Measurements from ENCODE around the gene SHC4. TPM values are rescaled to one million over a fixed set of nuclear protein-coding genes. Genes with fewer than 3 reads are reported as not detected.
A peak's percentile ranks its signal among the peaks of the same experiment; 100 is the strongest.

SHC4 gene
- total and polyA plus RNA-seq, 9 of the 15 experiments (the other 6 are each of a cell fraction or from before 2014, with no cell fraction given): 0.43 to 1.2 (median 0.67) TPM

DNA sequence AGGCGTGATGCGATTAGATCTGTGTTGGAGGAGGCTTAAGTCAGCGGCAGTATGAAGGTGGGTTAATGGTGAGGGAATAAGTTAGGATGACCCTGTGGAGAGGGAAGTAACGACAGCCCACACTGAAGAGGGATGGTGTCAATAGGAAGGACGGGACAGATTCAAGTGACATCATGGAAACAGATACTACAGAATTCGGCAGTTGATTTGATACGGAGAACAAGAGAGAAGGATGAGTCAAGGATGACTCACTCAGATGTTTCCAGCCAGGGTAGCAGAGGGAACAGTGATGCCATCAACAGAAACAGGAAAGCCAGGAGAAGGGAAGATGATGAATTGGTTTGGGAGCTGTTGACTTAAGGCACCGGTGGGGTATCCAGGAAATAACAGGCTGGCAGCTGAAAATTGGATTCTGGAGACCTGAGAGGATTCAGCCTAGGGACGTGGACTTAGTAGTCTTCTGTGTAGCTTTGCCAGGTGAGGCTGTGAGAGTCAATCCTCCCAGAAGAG is 38.0 kb downstream of the SHC4 start (continued):
- TF ChIP-seq, protein P1, sequence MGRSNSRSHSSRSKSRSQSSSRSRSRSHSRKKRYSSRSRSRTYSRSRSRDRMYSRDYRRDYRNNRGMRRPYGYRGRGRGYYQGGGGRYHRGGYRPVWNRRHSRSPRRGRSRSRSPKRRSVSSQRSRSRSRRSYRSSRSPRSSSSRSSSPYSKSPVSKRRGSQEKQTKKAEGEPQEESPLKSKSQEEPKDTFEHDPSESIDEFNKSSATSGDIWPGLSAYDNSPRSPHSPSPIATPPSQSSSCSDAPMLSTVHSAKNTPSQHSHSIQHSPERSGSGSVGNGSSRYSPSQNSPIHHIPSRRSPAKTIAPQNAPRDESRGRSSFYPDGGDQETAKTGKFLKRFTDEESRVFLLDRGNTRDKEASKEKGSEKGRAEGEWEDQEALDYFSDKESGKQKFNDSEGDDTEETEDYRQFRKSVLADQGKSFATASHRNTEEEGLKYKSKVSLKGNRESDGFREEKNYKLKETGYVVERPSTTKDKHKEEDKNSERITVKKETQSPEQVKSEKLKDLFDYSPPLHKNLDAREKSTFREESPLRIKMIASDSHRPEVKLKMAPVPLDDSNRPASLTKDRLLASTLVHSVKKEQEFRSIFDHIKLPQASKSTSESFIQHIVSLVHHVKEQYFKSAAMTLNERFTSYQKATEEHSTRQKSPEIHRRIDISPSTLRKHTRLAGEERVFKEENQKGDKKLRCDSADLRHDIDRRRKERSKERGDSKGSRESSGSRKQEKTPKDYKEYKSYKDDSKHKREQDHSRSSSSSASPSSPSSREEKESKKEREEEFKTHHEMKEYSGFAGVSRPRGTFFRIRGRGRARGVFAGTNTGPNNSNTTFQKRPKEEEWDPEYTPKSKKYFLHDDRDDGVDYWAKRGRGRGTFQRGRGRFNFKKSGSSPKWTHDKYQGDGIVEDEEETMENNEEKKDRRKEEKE (IDR thresholded peaks at IDR 0.05; ENCODE audit: borderline replicate concordance in 1 of 2, control insufficient read depth in 1 of 2, low read depth in 2 of 2, low read length in 1 of 2): no peak
- TF ChIP-seq SIN3B (IDR thresholded peaks at IDR 0.05; ENCODE audit: low read depth): no peak
- peak; percentile 70; the same call in 1 of the 2 replicates for TF ChIP-seq ZNF584 (CRISPR knock-in tag; IDR thresholded peaks at IDR 0.05; ENCODE audit: low read depth)
- 0 out of 2 replicates have a peak, but pooled peaks have one; percentile 42 for TF ChIP-seq TARDBP (IDR thresholded peaks at IDR 0.05)
- TF ChIP-seq FOS (IDR thresholded peaks at IDR 0.05; ENCODE audit: extremely low read depth, insufficient read length): peak; percentile 73
- 0 out of 2 replicates have a peak, but pooled peaks have one; percentile 61 for TF ChIP-seq ELF4 (CRISPR knock-in tag; IDR thresholded peaks at IDR 0.05)
- TF ChIP-seq ZNF24 (IDR thresholded peaks at IDR 0.05): no peak
- no peak for TF ChIP-seq DACH1 (IDR thresholded peaks at IDR 0.05; ENCODE audit: partially characterized antibody)
- TF ChIP-seq, protein P2, sequence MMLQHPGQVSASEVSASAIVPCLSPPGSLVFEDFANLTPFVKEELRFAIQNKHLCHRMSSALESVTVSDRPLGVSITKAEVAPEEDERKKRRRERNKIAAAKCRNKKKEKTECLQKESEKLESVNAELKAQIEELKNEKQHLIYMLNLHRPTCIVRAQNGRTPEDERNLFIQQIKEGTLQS (IDR thresholded peaks at IDR 0.05): peak; percentile 99
- TF ChIP-seq, protein P2 (CRISPR knock-in tag; conservative IDR thresholded peaks at IDR 0.05): no peak; the same call in 1 of the 2 replicates
- TF ChIP-seq ZNF175 (CRISPR knock-in tag; IDR thresholded peaks at IDR 0.05; ENCODE audit: low read depth): peak; percentile 92
- peak; percentile 88 for TF ChIP-seq EHMT2 (IDR thresholded peaks at IDR 0.05)
- TF ChIP-seq JUND (IDR thresholded peaks at IDR 0.05; ENCODE audit: borderline replicate concordance, low read depth, low read length): peak; percentile 99
- TF ChIP-seq JUND (tag; IDR thresholded peaks at IDR 0.05; ENCODE audit: borderline replicate concordance, low read depth, low read length): peak; percentile 98
- TF ChIP-seq SUPT5H (IDR thresholded peaks at IDR 0.05): no peak
- peak in 1 of 2 experiments; percentile 59; a peak in 2 of 4 replicates for TF ChIP-seq HDAC1 (IDR thresholded peaks at IDR 0.05)
- peak; percentile 98 for TF ChIP-seq CTBP1 (IDR thresholded peaks at IDR 0.05; ENCODE audit: borderline replicate concordance)
- TF ChIP-seq MECOM (CRISPR knock-in tag; IDR thresholded peaks at IDR 0.05): peak; percentile 50; the same call in 1 of the 2 replicates
- TF ChIP-seq ZBTB17 (CRISPR knock-in tag; IDR thresholded peaks at IDR 0.05): peak; percentile 67; the same call in 1 of the 2 replicates
- peak; percentile 97 for TF ChIP-seq NFATC3 (IDR thresholded peaks at IDR 0.05)

Data from K562 (cell line).